Measurements from ENCODE around the gene CIITA. TPM values are rescaled to one million over a fixed set of nuclear protein-coding genes. Genes with fewer than 3 reads are reported as not detected.
A peak's percentile ranks its signal among the peaks of the same experiment; 100 is the strongest.

CIITA gene
- total RNA-seq, 1 donor from 2014 or later, result 9.4 TPM

GRCh38 chr16:10883004-10883403 is 6.0 kb downstream of the CIITA start:
- Histone ChIP-seq H3K9me3 (replicated peaks) (no peaks in the 10 kb centered on the region), H3K27me3 (ENCODE audit: low read depth) (peaks cover 23% of the 10 kb centered on the region), H3K27ac (replicated peaks) (no peak overlapping the region), H3K36me3 (peaks cover 6% of the 10 kb centered on the region), H3K4me1 (peaks cover 75% of the 10 kb centered on the region), H3K4me3 (no peak overlapping the region)
- intact Hi-C loops (cut with micrococcal nuclease), result no loop called here
- no peak for TF ChIP-seq CTCF (IDR thresholded peaks at IDR 0.05; ENCODE audit: borderline replicate concordance)
- no peak for DNase-seq

- DNase-seq, result no peak
- Histone ChIP-seq H3K9me3 (replicated peaks) (no peaks in the 10 kb centered on the region), H3K4me3 (no peak overlapping the region), H3K27me3 (ENCODE audit: low read depth) (peaks cover 10% of the 10 kb centered on the region), H3K27ac (replicated peaks) (no peak overlapping the region), H3K36me3 (peaks cover 6% of the 10 kb centered on the region), H3K4me1 (peaks cover 56% of the 10 kb centered on the region)
- intact Hi-C loops (cut with micrococcal nuclease), result no loop called here
- no peak for TF ChIP-seq CTCF (IDR thresholded peaks at IDR 0.05; ENCODE audit: borderline replicate concordance)
These were observed 8.2 kb downstream of the CIITA start for GRCh38 chr16:10885246-10885645.

- Histone ChIP-seq H3K36me3 (peaks cover 6% of the 10 kb centered on the region), H3K9me3 (replicated peaks) (no peaks in the 10 kb centered on the region), H3K4me1 (peaks cover 36% of the 10 kb centered on the region), H3K27me3 (ENCODE audit: low read depth) (peaks cover 6% of the 10 kb centered on the region), H3K27ac (replicated peaks) (no peak overlapping the region), H3K4me3 (no peak overlapping the region)
- intact Hi-C loops (cut with micrococcal nuclease), result no loop called here
- peak; percentile 32 for DNase-seq
- no peak for TF ChIP-seq CTCF (IDR thresholded peaks at IDR 0.05; ENCODE audit: borderline replicate concordance)
These were observed 11.4 kb downstream of the CIITA start for GRCh38 chr16:10888320-10888937.

- Histone ChIP-seq H3K9me3 (replicated peaks) (no peaks in the 10 kb centered on the region), H3K4me3 (no peak overlapping the region), H3K36me3 (no peaks in the 10 kb centered on the region), H3K4me1 (peaks cover 26% of the 10 kb centered on the region), H3K27me3 (ENCODE audit: low read depth) (peaks cover 8% of the 10 kb centered on the region), H3K27ac (replicated peaks) (no peak overlapping the region)
- TF ChIP-seq CTCF (IDR thresholded peaks at IDR 0.05; ENCODE audit: borderline replicate concordance), result no peak
- intact Hi-C loops (cut with micrococcal nuclease), result no loop called here
- DNase-seq, result no peak
These were observed 12.9 kb downstream of the CIITA start for GRCh38 chr16:10889855-10890254.

- intact Hi-C loops (cut with micrococcal nuclease), result no loop called here
- Histone ChIP-seq H3K9me3 (replicated peaks) (no peaks in the 10 kb centered on the region), H3K36me3 (peaks cover under 1% of the 10 kb centered on the region), H3K4me3 (no peak overlapping the region), H3K27me3 (ENCODE audit: low read depth) (peaks cover 11% of the 10 kb centered on the region), H3K4me1 (peaks cover 7% of the 10 kb centered on the region), H3K27ac (replicated peaks) (no peak overlapping the region)
- DNase-seq, result no peak
- no peak for TF ChIP-seq CTCF (IDR thresholded peaks at IDR 0.05; ENCODE audit: borderline replicate concordance)
These were observed 15.8 kb downstream of the CIITA start for GRCh38 chr16:10892782-10893318.
